H7 (cell line): Measurements from ENCODE around the gene PRKAR1B. TPM values are rescaled to one million over a fixed set of nuclear protein-coding genes. Genes with fewer than 3 reads are reported as not detected.

Experiments used
- DNase-seq: peaks from one replicate; pipeline ENCODE4 v3.0.0; 2012
- H3K27me3 ChIP-seq: 2 replicates; pipeline ENCODE4 v1.6.0; 2011; ENCODE audit warnings: mild to moderate bottlenecking, low read length; ENCODE audit not compliant: control insufficient read depth, insufficient read depth
- H3K36me3 ChIP-seq: replicated peaks from 2 replicates; pipeline ENCODE4 v1.5.1; 2011; ENCODE audit warnings: low read length; ENCODE audit not compliant: control insufficient read depth, insufficient read depth
- H3K4me3 ChIP-seq: 2 replicates; pipeline ENCODE4 v1.5.1; 2011; ENCODE audit warnings: low read depth, mild to moderate bottlenecking, control low read depth, low read length, moderate library complexity; ENCODE audit not compliant: insufficient read depth
- total RNA-seq: library from RNA; depleted of rRNA; stranded (reverse); fragments of >200 nt; shearing (Covaris generic); gene quantifications from 2 replicates; pipeline ENCODE4 v1.2.3, GENCODE V29; 2014

The PRKAR1B gene
- total RNA-seq, 1 experiment from 2014 or later = 32.4 TPM

GRCh38 chr7:540997-541396, 186.1 kb downstream of the PRKAR1B start:
- H3K4me3 ChIP-seq = no peak overlapping the region
- DNase-seq = no peak
- no peaks in the 10 kb centered on the region for H3K27me3 ChIP-seq
- H3K36me3 ChIP-seq = no peaks in the 10 kb centered on the region

- no peak for DNase-seq
- H3K27me3 ChIP-seq = no peaks in the 10 kb centered on the region
- no peak overlapping the region for H3K4me3 ChIP-seq
- H3K36me3 ChIP-seq = no peaks in the 10 kb centered on the region
These were observed 186.5 kb downstream of the PRKAR1B start for GRCh38 chr7:540579-540978.

DNA sequence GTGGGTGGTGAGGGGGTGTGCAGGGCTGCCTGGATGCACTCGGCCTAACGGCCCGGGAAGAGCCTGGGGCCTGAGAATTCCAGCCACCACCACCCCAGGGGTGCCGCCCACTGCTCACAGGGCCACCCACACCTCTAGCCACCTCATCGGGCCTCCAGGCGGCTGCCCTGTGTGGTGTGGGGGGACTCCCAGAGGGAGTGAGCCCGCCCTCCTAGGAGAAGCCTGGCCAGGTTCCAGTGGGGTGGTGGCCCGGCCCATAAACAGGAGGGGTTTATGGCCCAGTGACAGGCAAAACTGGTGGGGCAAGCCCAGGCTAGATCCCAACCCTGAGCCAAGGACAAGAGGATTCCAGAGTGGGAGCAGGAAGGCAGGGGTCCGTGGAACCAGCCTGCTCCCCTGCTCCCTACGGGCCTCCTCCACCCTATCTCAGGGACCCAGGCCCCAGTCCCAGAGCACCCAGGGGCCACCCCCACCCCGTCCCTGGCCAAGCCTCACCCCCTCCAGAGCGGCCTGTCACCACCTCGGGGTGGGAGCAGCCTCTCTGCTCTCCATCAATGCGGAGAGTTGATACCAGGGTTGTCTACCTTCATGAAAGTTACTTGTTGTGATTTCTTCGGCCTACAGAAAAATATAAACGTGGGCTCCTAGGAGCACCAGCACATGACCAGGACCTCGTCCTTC, 187.2 kb downstream of the PRKAR1B start:
- no peaks in the 10 kb centered on the region for H3K36me3 ChIP-seq
- H3K4me3 ChIP-seq = no peak overlapping the region
- H3K27me3 ChIP-seq = no peaks in the 10 kb centered on the region
- peak; percentile 77 for DNase-seq

- no peaks in the 10 kb centered on the region for H3K36me3 ChIP-seq
These were observed 188.1 kb downstream of the PRKAR1B start for GRCh38 chr7:538764-539685.

GRCh38 chr7:537911-538634, 189.0 kb downstream of the PRKAR1B start:
- Histone ChIP-seq H3K4me3 (no peak overlapping the region), H3K27me3 (no peaks in the 10 kb centered on the region), H3K36me3 (no peaks in the 10 kb centered on the region)
- DNase-seq = peak; percentile 86

More at GRCh38 chr7:538764-539685, 188.1 kb downstream of the PRKAR1B start:
- Histone ChIP-seq H3K4me3 (no peak overlapping the region), H3K27me3 (no peaks in the 10 kb centered on the region)
- peak; percentile 79 for DNase-seq

GRCh38 chr7:536231-536630, 190.8 kb downstream of the PRKAR1B start:
- Histone ChIP-seq H3K27me3 (no peaks in the 10 kb centered on the region), H3K36me3 (no peaks in the 10 kb centered on the region), H3K4me3 (no peak overlapping the region)
- no peak for DNase-seq

DNA sequence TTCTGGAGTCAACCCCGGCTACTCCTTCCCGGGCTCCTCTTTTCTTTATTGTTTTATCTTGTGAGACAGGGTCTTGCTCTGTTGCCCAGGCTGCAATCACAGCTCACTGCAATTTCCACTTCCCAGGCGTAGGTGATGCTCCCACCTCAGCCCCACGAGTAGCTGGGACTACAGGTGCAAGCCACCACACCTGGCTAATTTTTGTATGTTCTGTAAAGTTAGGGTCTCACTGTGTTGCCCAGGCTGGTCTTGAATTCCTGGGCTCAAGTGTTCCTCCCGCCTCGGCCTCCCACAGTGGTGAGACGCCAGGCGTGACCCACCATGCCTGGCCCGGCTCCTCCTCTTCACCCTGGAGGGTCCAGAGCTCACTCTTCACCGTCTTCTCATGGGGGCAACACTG, 192.1 kb downstream of the PRKAR1B start:
- no peak for DNase-seq
- H3K27me3 ChIP-seq = no peaks in the 10 kb centered on the region
- no peaks in the 10 kb centered on the region for H3K36me3 ChIP-seq
- no peak overlapping the region for H3K4me3 ChIP-seq

- Histone ChIP-seq H3K27me3 (no peaks in the 10 kb centered on the region), H3K36me3 (no peaks in the 10 kb centered on the region), H3K4me3 (no peak overlapping the region)
- DNase-seq = no peak
These were observed 193.0 kb downstream of the PRKAR1B start for GRCh38 chr7:534075-534474.

GRCh38 chr7:533266-533665, 193.8 kb downstream of the PRKAR1B start:
- no peaks in the 10 kb centered on the region for H3K36me3 ChIP-seq
- H3K27me3 ChIP-seq = no peaks in the 10 kb centered on the region
- no peak overlapping the region for H3K4me3 ChIP-seq
- no peak for DNase-seq

DNA sequence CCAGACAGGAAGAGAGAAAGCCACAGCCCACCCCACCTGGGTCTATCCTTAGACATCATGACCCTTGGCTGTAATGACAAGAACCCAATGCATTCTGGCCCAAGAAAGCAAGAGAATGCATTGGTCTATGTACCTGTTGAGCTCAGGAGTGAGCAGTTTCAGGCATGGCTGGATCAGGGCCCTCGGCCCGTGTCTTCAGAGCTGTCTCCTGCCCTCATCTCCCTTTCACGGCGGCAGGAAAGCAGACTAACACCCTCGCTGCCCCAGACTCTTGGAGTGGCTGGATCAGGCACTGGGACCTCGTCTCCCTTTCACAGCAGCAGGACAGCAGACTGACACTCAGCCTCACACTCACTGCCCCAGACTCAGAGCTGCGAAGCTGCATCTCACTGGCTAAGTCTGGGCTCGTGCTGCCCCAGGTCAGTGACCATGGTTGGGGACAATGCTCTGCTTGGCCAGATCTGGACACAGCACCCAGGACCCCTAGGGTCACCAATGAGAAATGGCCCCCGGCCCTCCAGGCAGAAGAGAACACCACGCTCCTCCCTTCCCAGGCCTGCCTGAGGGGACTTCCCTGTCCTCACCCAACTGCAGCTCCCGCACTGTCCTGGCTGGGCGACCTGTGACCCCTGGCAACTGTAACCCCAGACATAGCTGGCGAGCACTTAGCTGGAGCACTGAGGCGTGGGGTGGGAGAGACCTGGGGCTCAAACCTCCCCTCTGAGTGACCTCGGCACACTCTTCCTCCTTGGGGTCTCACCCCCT, 194.5 kb downstream of the PRKAR1B start:
- no peak for DNase-seq
- no peak overlapping the region for H3K4me3 ChIP-seq
- no peaks in the 10 kb centered on the region for H3K27me3 ChIP-seq

DNA sequence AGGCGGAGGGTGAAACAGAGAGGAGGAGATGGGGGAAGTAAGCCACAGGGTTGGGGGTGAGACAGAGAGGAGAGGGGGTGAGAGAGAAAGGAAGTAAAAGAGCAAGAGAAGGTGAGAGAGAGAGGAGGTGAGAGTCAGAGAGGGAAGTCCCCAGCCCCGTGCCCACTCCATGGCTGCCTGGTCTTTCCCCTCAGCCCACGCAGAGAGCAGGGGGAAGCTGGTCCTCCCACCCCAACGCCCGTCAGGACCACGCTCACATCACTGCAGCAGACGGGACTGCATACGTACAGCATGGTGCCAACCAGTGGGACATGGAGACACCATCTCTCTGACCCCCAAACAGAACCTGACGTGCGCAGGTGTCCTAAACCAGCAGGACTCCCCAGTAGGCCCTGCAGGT, 195.3 kb downstream of the PRKAR1B start:
- DNase-seq = no peak
- Histone ChIP-seq H3K36me3 (no peaks in the 10 kb centered on the region), H3K27me3 (no peaks in the 10 kb centered on the region), H3K4me3 (no peak overlapping the region)

More for the DNA sequence above, 194.5 kb downstream of the PRKAR1B start:
- no peaks in the 10 kb centered on the region for H3K36me3 ChIP-seq

- H3K27me3 ChIP-seq = peaks cover 4% of the 10 kb centered on the region; the same call in 1 of the 2 replicates
- DNase-seq = no peak
- H3K36me3 ChIP-seq = no peaks in the 10 kb centered on the region
- no peak overlapping the region for H3K4me3 ChIP-seq
These were observed 198.6 kb downstream of the PRKAR1B start for GRCh38 chr7:528451-528850.

DNA sequence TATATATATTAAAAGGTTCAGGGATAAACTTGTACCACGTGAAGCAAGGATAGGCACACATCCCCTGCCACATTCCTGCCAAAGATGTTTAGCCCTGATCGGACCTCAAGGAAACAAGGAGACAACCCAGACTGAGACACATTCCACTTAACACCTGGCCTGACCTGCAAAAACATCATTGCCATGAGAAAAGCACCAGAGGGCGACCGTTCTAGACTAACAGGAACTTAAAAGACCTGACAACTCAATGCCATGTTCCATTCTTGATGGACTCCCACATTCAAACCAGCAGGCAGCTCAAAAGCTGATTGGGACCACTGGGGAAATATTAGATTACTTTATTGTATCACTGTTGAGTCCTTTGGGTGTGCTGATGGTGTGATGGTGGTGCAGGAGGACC, 199.4 kb downstream of the PRKAR1B start:
- no peak for DNase-seq
- no peak overlapping the region for H3K4me3 ChIP-seq
- H3K27me3 ChIP-seq = peaks cover 12% of the 10 kb centered on the region
- no peaks in the 10 kb centered on the region for H3K36me3 ChIP-seq

- DNase-seq = no peak
- H3K27me3 ChIP-seq = peaks cover 23% of the 10 kb centered on the region
- H3K4me3 ChIP-seq = no peak overlapping the region
- H3K36me3 ChIP-seq = no peaks in the 10 kb centered on the region
These were observed 200.5 kb downstream of the PRKAR1B start for GRCh38 chr7:526460-527034.
